Loucy (cell line): ENCODE data around the gene C10orf71.

Source experiments
- H2AFZ ChIP-seq: fragments of 200-600 bp; sonication (generic); 2 replicates; pipeline ENCODE4 v1.6.0; 2016; ENCODE audit warnings: antibody characterized with exemption, mild to moderate bottlenecking, low read length, moderate library complexity
- H3F3A ChIP-seq: fragments of 200-600 bp; 2 replicates; pipeline ENCODE4 v1.6.0; 2016; ENCODE audit warnings: antibody characterized with exemption, low read depth, mild to moderate bottlenecking
- H3K27me3 ChIP-seq: fragments of 200-600 bp; sonication (generic); 2 replicates; pipeline ENCODE4 v1.6.1; 2014; ENCODE audit warnings: low read length, mild to moderate bottlenecking; ENCODE audit not compliant: insufficient read depth, poor library complexity, severe bottlenecking
- H3K36me3 ChIP-seq: fragments of 200-600 bp; sonication (generic); 2 replicates; pipeline ENCODE4 v1.6.1; 2016; ENCODE audit warnings: low read length; ENCODE audit not compliant: insufficient read depth
- H3K4me1 ChIP-seq: fragments of 200-600 bp; sonication (generic); 2 replicates; pipeline ENCODE4 v1.5.1; 2014; ENCODE audit warnings: low read length, mild to moderate bottlenecking; ENCODE audit not compliant: insufficient read depth, poor library complexity, severe bottlenecking
- H3K4me2 ChIP-seq: fragments of 200-600 bp; sonication (generic); 2 replicates; pipeline ENCODE4 v1.6.0; 2014; ENCODE audit warnings: antibody characterized with exemption, low read length, low read depth, mild to moderate bottlenecking; ENCODE audit not compliant: poor library complexity, severe bottlenecking
- H3K4me3 ChIP-seq: fragments of 200-600 bp; sonication (generic); 2 replicates; pipeline ENCODE4 v1.5.1; 2014; ENCODE audit warnings: low read length, mild to moderate bottlenecking, mixed read lengths; ENCODE audit not compliant: poor library complexity, severe bottlenecking
- H3K79me2 ChIP-seq: fragments of 200-600 bp; sonication (generic); 2 replicates; pipeline ENCODE4 v1.6.1; 2014; ENCODE audit warnings: low read length; ENCODE audit not compliant: insufficient read depth
- H3K9ac ChIP-seq: fragments of 200-600 bp; sonication (generic); 2 replicates; pipeline ENCODE4 v1.6.0; 2014; ENCODE audit warnings: mild to moderate bottlenecking, low read depth, low read length, moderate library complexity; ENCODE audit not compliant: poor library complexity, severe bottlenecking
- H3K9me2 ChIP-seq: fragments of 200-600 bp; sonication (generic); replicated peaks from 2 replicates; pipeline ENCODE4 v1.6.1; 2016; ENCODE audit warnings: low read depth, low read length, mixed read lengths
- H3K9me3 ChIP-seq: fragments of 200-600 bp; sonication (generic); 2 replicates; pipeline ENCODE4 v1.6.1; 2014; ENCODE audit warnings: mild to moderate bottlenecking, antibody characterized with exemption, low read length, low read depth; ENCODE audit not compliant: insufficient read depth
- H4K20me1 ChIP-seq: fragments of 200-600 bp; sonication (generic); 2 replicates; pipeline ENCODE4 v1.6.0; 2014; ENCODE audit warnings: antibody characterized with exemption, low read length, mild to moderate bottlenecking; ENCODE audit not compliant: insufficient read depth, poor library complexity, severe bottlenecking
- EZH2phosphoT487 ChIP-seq: fragments of 200-600 bp; IDR thresholded peaks from 2 replicates; pipeline ENCODE4 v1.6.1; 2018; ENCODE audit warnings: antibody characterized with exemption, mild to moderate bottlenecking, moderate library complexity, borderline replicate concordance
- TF ChIP-seq, protein P1 (sequence below): fragments of 200-600 bp; sonication (generic); conservative IDR thresholded peaks from 2 replicates; pipeline ENCODE4 v1.5.1; 2014; ENCODE audit warnings: mild to moderate bottlenecking, antibody characterized with exemption, low read length

The C10orf71 gene

DNA sequence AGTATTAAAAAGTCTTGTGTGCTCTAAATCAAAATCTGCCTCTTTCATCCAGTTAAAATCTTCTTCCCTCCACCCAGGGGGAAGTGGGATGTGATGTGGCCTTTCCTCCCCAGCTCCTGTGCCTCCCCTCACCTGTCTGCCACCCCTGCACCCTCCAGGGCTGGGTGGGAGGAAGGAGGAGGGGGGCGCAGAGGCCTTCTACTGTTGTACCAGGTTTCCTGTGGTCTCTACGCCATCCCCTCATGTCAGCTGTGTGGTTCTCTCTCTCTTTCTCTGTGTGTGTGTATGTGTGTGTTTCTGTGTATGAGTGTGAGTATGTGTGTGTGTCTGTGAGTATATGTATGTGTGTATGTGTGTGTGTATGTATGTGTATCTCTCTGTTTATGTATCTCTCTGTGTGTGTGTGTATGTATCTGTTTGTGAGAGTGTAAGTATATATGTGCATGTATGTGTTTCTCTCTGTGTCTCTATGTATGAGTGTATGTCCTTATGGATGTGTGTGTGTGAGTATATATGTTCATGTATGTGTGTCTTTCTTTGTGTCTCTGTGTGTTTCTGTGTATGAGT is 45.5 kb upstream of the C10orf71 start:
- no peaks in the 10 kb centered on the region for H3K9me2 ChIP-seq
- H3F3A ChIP-seq: no peaks in the 10 kb centered on the region
- H2AFZ ChIP-seq: no peak overlapping the region
- H3K27me3 ChIP-seq: no peaks in the 10 kb centered on the region
- H4K20me1 ChIP-seq: no peaks in the 10 kb centered on the region
- H3K4me1 ChIP-seq: peaks cover 48% of the 10 kb centered on the region
- peak overlapping the region; percentile 83 for H3K4me2 ChIP-seq
- TF ChIP-seq EZH2phosphoT487: no peak
- TF ChIP-seq, protein P1, sequence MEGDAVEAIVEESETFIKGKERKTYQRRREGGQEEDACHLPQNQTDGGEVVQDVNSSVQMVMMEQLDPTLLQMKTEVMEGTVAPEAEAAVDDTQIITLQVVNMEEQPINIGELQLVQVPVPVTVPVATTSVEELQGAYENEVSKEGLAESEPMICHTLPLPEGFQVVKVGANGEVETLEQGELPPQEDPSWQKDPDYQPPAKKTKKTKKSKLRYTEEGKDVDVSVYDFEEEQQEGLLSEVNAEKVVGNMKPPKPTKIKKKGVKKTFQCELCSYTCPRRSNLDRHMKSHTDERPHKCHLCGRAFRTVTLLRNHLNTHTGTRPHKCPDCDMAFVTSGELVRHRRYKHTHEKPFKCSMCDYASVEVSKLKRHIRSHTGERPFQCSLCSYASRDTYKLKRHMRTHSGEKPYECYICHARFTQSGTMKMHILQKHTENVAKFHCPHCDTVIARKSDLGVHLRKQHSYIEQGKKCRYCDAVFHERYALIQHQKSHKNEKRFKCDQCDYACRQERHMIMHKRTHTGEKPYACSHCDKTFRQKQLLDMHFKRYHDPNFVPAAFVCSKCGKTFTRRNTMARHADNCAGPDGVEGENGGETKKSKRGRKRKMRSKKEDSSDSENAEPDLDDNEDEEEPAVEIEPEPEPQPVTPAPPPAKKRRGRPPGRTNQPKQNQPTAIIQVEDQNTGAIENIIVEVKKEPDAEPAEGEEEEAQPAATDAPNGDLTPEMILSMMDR: no peak
- no peaks in the 10 kb centered on the region for H3K79me2 ChIP-seq
- no peaks in the 10 kb centered on the region for H3K36me3 ChIP-seq
- peak overlapping the region; percentile 68 for H3K9ac ChIP-seq
- peaks cover 3% of the 10 kb centered on the region; the same call in 1 of the 2 replicates for H3K9me3 ChIP-seq
- H3K4me3 ChIP-seq: peak overlapping the region; percentile 61

DNA sequence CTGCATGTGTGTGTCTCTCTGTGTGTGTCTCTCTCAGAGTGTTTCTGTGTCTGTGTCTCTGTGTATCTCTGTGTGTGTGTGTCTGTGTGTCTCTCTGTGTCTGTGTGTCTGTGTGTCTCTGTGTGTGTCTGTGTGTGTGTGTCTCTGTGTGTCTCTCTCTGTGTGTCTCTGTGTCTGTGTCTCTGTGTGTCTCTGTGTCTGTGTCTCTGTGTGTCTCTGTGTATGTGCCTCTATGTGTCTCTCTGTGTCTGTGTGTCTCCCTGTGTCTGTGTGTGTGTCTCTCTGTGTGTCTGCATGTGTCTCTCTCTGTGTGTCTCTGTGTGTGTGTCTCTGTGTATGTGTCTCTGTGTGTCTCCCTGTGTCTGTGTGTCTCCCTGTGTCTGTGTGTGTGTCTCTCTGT is 44.8 kb upstream of the C10orf71 start:
- no peaks in the 10 kb centered on the region for H3K79me2 ChIP-seq
- H2AFZ ChIP-seq: no peak overlapping the region
- peak overlapping the region; percentile 61 for H3K4me3 ChIP-seq
- no peaks in the 10 kb centered on the region for H3K36me3 ChIP-seq
- no peak for TF ChIP-seq EZH2phosphoT487
- TF ChIP-seq, protein P1: no peak
- H3F3A ChIP-seq: no peaks in the 10 kb centered on the region
- H3K9ac ChIP-seq: peak overlapping the region; percentile 68
- H3K9me3 ChIP-seq: peaks cover 3% of the 10 kb centered on the region; the same call in 1 of the 2 replicates
- H3K4me2 ChIP-seq: peak overlapping the region; percentile 83
- no peaks in the 10 kb centered on the region for H3K27me3 ChIP-seq
- H4K20me1 ChIP-seq: no peaks in the 10 kb centered on the region
- H3K4me1 ChIP-seq: peaks cover 48% of the 10 kb centered on the region
- H3K9me2 ChIP-seq: no peaks in the 10 kb centered on the region

GRCh38 chr10:49254556-49255318 is 44.2 kb upstream of the C10orf71 start:
- no peaks in the 10 kb centered on the region for H3F3A ChIP-seq
- H3K9ac ChIP-seq: peak overlapping the region; percentile 77
- no peak overlapping the region for H2AFZ ChIP-seq
- H3K36me3 ChIP-seq: no peaks in the 10 kb centered on the region
- peaks cover 48% of the 10 kb centered on the region for H3K4me1 ChIP-seq
- peaks cover 3% of the 10 kb centered on the region; the same call in 1 of the 2 replicates for H3K9me3 ChIP-seq
- H3K9me2 ChIP-seq: no peaks in the 10 kb centered on the region
- TF ChIP-seq, protein P1: no peak
- no peak for TF ChIP-seq EZH2phosphoT487
- no peaks in the 10 kb centered on the region for H3K79me2 ChIP-seq
- peak overlapping the region; percentile 83 for H3K4me2 ChIP-seq
- peak overlapping the region; percentile 61 for H3K4me3 ChIP-seq
- H4K20me1 ChIP-seq: no peaks in the 10 kb centered on the region
- H3K27me3 ChIP-seq: no peaks in the 10 kb centered on the region
